Measurements from ENCODE around the gene SLC25A45.
"Not testable (repeated sequence)": the region's sequence is repeated elsewhere in the genome, so short reads cannot be mapped to it uniquely, and the experiment has no call there.

SLC25A45 gene

DNA sequence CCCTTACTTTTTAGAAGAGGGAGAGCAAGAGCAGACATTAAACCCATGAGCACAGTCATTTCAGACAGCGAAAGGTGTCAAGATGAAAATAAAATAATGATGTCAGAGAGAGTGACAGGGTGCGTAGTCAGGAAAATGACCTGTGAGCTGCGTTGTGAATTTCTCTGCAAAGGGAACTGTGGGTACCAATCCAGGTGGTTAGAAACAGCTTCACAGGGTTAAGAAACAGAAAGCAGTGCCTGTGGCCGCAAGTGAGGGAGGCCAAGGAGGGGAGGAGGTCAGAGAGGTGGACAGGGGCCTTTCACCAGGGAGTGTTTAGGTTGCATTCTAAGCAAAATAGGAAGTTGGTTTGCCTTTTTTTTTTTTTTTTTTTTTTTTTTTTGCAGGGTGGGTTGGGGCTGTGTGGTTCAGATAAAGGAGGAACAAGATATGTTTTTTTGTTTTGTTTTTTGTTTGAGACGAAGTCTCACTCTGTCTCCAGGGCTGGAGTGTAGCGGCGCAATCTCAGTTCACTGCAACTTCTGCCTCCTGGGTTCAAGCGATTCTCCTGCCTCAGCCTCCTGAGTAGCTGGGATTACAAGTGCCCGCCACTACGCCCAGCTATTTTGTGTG lies 20.0 kb downstream of the SLC25A45 start:
- no peak for DNase-seq

DNA sequence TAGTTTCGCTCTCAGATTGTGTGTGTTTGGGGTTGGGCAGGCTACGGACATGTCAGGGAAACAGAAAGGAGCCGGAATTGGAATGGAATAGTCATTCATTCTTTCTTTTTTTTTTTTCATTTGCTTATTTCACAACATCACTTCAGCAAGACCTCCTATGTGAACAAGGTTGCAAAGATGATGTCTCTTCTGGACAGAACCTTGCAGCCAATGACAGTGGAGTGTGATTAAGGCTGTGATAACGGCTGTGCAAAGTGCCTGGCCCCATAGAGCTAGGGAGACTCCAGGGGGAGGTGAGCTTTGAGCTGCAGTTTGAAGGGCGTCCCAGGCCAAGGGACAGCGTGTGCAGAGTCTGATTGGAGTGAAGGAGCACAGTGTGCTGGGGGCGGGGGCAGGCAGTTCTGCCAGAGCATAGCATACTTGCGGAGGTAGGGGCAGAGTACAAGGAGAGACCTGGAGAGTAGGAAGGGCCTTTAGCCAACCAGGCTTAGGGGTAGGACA lies 24.5 kb downstream of the SLC25A45 start:
- DNase-seq, result no peak

DNA sequence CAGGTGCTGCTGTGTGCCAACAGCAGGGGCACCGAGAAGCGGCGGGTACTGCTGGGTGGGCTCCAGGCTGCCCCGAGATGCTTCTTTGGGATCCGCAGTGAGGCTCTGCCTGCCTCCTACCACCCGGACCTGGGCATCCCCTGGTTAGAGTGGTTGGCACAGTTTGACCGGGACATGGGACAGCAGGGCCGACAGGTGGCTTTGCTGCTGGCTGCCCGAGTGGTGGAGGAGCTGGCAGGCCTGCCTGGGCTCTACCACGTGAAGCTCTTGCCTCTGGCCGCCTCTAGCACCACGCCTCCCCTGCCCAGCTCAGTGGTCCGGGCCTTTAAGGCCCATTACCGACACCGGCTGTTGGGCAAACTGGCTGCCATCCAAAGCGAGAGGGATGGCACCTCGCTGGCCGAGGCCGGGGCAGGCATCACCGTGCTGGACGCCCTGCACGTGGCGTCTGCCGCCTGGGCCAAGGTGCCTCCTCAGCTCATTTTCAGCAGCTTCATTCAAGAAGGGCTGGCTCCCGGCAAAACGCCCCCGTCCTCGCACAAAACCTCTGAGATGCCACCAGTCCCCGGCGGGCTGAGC lies 26.0 kb downstream of the SLC25A45 start:
- no peak for DNase-seq

DNA sequence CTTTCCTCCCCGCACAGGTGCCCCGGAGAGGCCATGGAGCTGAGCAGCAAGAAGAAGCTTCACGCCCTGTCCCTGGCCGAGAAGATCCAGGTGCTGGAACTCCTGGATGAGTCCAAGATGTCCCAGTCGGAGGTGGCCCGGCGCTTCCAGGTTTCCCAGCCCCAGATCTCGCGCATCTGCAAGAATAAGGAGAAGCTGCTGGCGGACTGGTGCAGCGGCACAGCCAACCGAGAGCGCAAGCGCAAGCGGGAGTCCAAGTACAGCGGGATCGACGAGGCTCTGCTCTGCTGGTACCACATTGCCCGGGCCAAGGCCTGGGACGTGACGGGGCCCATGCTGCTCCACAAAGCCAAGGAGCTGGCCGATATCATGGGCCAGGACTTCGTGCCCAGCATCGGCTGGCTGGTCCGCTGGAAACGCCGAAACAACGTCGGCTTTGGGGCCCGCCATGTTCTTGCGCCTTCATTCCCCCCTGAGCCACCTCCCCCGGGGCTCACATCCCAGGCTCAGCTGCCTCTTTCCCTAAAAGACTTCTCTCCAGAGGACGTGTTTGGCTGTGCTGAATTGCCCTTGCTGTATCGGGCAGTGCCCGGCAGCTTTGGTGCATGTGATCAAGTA lies 26.6 kb downstream of the SLC25A45 start:
- no peak for DNase-seq

DNA sequence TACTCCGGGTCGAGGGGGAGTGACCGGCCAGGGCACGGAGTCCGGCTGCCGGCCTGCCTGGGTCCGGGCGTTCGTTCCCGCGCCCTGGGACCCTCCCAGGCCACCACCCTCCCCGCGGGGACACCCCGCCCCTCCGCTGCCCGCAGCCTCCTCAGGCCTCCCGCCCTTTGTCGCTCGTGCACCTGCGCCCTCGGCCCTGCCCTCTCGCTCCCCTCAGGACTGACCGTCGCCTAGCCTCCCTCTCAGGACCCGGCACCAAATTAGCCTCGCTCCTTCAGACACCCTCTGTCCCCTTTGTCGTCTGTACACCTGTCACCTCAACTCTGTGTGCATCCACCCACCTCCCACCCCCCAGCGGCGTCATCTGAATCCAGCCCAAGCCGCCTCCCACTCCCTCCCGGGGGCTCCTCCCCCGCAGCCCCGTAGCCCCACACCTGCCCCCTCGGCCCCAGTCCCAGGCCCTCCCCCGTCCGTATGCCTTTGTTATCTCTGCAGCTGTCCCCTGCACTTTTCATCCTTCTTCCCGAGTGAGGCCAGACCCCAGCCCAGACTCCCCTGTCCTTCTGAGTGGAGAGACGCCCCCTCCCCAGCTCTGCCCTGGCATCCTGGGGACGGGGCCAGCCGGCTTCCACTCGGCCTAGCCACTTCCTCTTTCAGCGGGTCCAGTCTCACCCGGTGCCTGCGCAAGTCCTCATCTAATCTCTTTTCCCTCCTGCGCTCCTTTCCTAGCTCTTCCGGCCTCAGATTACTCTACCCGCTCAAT lies 27.3 kb downstream of the SLC25A45 start:
- DNase-seq, result peak; percentile 19 to 67 (median 44)

DNA sequence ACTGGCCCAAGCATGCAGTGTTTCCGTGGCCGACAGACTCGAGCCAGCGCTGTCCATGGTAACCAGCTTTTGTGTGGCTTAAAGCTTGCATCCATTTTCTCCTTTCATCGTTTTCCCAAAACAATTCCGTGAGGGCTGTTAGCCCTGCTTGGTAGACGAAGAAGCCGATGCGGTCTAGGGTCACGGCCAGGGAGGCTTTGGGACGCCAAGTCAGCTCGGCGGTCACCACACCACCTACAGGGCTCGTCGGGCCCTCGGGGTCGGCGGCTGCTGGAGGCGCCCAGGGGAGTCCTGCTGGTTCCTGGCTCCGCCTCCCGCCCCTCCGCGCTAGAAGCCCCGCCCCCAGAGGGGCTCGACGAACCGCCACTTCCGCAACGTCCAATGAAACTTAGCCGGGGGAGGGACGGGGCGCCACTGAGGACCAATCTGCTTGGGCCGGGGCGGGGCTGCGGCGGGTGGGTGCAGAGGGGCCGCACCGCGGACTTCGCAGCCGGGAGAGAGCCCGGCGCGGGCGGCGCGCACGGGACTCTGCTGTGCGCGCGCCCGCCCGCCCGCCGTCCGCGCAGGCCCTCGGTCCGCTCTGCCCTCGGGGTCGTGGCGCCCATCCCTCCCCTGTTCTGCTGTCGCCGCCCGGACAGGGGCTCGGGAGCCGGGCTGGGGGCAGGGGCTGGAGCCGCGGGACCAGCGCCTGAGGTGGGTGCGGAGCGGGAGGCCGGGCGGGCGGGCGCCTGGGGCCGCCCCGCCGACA lies 28.0 kb downstream of the SLC25A45 start, which contains the start of gene TIGD3:
Gene TIGD3 (plus strand): TSS at position 487 of the 748 bp plus-strand sequence. CDS start 1,058 bp downstream, outside the sequence.
- DNase-seq, result peak; percentile 94 to 97 (median 95)

DNA sequence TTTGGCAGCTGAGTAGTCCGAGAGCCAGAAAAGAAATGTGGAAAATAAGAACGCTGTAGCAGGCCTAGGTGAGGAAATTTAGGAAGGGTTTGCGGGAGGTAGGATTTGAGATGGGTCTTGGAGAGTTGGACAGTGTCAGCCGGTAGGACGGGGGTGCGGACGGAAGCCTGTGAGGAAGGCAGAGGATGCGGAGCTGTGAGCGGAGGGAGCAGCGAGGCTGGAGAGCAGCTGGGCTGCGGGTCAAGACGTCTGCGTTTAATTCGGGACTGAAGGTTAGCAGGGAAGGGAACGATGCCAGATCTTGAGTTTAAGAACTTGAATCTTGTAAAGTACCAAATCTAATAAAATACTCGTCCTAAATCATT lies 28.6 kb downstream of the SLC25A45 start:
- no peak for DNase-seq

DNA sequence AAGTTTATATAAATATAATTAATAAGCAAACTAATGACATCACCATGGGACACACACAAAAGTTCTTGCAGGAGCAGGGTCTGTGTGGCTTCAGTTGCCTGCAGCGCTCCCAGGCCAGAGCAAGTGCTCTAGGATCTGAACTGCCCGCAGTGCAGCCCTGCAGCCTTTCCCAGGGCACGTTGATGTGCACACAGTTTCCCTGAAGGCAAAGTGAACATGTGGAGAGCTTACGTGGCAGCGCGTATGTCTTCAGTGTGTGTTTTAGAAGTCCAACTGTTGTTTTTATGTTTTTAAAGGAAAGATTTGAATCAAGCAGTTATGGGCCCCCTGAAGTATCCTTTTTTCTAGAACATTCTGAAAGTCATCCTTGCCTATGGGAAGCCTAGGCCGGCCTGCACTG lies 29.1 kb downstream of the SLC25A45 start:
- no peak for DNase-seq

DNA sequence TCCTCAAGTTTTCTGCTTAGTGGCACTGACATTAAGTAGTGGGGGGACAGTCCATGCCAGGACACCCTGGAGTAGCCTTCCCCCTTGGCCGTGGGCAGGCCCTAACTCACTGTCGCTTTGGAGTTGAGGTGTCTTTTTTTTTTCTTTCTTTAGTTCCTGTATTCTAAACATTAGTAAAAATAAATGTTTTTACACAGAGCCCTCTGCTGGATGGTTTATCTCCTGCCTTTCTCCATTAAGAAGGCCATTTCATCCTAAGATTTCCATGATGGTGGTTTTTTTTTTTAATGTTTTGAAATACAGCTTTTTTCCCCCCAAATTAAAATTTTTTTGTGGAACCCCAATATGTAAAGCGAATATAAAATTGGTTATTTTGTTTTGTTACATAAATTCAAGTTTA lies 29.7 kb downstream of the SLC25A45 start:
- DNase-seq, result no peak

DNA sequence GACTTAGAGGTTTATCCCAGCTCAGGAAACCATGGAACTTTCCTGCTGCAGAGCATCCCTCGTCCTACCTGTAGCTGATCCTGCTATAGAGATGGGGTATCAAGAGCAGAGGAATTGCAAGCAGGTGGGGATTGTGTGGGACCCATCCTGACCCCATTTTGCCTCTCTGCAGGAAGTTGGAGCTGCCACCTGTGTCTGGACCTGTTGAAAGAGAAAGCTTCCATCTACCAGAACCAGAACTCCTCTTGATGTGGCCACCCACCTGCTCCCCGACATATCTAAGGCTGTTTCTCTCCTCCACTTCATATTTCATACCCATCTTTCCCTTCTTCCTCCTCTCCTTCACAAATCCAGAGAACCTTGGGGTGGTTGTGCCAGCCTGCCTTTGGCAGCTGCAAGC lies 30.9 kb downstream of the SLC25A45 start:
- no peak for DNase-seq

DNA sequence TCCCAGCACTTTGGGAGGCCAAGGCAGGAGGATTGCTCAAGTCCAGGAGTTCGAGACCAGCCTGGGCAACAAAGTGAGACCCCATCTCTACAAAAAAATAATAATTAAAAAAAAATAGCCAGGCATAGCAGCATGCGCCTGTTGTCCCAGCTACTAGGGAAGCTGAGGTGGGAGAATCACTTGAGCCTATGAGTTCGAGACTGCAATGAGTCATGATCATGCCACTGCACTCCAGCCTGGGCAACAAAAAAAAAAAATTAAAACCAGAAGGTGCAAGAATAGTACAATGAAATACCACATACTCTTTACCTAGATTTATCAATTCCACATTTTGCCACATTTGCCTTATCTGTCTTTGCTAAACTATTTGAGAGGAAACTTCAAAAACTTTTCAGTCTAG lies 40.6 kb downstream of the SLC25A45 start:
- DNase-seq, result no peak

DNA sequence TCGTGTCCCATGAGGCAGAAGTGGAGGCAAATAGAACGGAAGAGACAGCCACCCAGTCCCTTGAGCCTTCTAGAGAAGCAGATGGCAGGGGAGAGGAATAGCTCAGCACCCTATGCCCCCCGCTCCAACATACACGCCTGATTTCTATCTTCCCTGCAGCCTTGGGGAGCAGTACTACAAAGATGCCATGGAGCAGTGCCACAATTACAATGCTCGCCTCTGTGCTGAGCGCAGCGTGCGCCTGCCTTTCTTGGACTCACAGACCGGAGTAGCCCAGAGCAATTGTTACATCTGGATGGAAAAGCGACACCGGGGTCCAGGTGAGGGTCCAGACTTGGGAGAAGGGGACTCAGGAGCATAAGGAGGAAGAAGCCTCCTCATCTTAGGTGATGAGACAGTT lies 42.2 kb downstream of the SLC25A45 start:
- DNase-seq, result no peak

DNA sequence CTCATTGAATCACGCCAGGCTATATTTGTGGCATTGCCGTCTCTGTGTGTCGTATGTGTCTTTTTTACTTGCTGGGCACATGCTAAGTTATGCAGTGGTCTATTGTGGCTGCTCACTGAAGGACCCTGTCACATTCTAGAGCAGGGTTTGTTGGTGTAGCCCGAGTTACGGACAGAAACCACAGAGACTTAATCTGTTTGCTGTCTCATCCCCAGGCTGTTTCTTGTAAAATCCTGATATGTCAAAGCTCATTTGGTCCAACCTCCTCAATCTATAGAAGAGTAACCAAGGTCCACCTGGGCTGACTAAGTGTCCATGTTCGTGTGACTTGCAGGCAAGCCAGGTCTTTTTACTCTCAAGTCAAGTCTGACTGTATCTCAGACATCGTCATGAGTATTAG lies 43.8 kb downstream of the SLC25A45 start:
- DNase-seq, result no peak

DNA sequence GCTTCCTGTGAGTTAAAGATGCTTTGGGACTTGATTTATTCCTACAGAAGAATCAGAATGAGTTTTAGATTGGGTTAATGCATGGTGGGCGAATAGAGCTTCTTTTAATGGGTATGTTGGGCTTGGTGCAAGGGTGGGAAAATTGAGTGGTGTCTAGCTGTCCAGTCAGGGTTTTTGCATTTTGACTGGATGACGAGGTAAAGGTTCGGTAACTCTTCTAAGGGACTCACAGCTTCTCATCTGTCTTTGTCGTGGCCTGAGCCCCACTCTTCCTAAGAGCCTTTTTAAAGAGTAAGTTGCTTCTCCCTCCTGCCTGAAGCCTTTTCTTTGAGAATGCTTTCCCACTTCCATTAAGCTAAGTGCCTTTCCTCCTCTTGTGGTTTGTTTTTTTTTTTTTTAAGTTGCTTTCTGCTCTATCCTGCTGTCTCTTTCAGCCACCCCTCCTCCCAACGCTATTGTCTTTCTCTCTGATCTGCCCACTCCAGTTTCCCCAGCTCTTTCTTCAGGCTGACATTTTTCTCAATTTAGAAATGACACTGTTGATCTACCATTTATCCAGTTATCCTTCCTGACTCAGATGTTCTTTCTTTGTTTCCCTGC lies 47.6 kb downstream of the SLC25A45 start:
- no peak for DNase-seq

DNA sequence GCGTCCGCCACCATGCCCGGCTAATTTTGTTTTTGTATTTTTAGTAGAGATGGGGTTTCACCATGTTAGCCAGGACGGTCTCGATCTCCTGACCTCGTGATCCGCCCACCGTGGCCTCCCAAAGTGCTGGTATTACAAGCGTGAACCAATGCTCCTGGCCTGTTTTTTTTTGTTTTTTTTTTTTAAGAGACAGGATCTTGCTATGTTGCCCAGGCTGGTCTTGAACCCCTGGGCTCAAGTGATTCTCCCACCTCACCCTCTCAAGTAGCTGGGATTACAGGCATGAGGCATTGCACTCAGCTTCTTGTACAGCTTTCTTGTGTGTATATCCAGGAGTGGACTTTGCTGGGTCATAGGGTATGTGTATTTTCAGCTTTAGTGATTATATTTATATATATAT lies 49.9 kb downstream of the SLC25A45 start:
- DNase-seq, result not testable (repeated sequence)

DNA sequence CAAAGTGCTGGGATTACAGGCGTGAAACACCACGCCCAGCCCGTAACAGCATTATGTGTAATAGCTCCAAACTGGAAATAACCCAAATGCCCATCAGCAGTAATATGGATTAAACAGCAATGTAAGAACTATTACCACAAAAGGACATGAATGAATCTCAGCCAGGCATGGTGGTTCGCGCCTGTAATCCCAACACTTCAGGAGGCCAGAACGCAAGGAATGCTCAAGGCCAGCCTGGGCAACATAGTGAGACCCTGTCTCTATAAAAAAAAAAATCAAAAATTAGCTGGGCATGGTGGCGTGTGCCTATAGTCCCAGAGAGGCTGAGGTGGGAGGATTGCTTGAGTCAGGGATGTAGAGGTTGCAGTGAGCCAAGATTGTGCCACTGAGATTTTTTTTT lies 51.9 kb downstream of the SLC25A45 start:
- DNase-seq, result no peak

DNA sequence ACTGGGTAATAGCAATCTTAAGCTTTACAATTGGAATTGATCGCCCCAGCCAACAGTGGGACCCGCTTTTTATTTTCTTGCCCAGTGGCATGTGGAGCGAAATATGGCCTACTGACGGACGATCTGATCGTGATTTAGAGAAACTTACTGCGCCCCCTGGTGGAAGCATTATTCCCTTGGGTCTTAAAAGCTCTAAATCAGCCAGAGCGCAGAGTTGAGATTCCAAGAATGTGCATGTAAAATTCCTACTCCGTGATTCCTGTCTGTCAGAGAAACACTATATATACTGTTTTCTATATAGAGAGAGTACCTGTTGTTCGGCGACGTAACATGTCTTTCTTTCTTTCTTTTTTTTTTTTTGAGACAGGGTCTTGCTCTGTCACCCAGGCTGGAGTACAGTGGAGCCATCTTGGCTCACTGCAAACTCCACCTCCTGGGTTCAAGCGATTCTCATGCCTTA lies 52.5 kb downstream of the SLC25A45 start:
- peak; percentile 42 to 79 (median 69) for DNase-seq

DNA sequence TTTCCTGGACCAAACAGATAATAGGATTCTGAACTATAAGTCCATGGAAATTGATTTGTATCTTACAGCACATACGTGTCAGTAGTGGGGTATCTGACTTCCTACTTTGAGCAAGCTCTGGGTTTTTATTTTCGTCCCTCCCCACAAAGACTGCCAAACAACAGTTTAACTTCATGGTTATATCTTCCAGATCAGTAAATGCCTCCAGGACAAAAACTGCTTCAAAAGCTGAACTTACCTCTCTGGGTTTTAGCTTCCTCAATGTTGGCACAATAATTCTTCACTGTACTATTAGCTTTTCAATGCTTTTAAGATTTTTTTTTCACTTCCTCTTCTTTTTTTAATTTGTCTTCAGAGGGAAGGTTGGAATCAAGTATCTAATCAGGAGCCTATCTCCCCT lies 53.0 kb downstream of the SLC25A45 start:
- no peak for DNase-seq

DNA sequence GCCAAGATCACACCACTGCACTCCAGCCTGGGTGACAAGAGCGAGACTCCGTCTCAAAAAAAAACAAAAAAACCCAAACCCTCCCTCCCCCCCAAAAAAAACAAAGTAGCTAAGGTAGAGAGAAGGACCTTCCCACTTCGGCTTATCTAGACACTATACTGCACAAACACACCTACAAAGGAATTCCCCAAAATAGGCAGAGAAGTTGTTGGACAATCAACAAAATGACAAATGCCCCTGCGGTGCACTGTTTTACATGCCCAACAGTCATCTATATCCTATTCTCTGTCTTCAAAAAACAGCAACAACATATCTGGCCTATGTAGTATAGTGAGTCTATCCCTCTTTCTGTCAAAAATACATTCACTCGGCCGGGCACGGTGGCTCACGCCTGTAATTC lies 55.4 kb downstream of the SLC25A45 start:
- DNase-seq, result no peak

DNA sequence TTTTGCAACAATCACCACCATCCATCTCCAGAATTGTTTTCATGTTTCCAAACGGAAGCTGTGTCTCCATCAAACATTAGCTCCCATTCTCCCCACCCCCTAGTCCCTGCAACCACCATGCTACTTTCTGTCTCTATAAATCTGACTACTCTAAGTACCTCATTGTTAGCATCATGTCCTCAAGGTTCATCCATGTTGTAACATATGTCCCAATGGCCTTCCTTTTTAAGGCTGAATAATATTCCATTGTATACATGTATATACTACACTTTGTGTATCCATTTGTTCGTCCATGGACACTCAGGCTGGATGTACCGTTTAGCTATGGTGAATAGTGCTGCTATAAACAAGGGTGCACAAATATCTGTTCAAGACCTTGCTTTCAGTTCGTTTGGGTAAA lies 57.0 kb downstream of the SLC25A45 start:
- no peak for DNase-seq

All from T-helper 2 cell (primary cell).